A549 (cell line): Measurements from ENCODE around the gene APOBEC3H.

Experiments
- BHLHE40 ChIP-seq: IDR thresholded peaks from 2 replicates; pipeline ENCODE4 v1.6.1; 2012; ENCODE audit warnings: low read depth, low read length, inconsistent platforms
- CTCF ChIP-seq: fragments of >200 bp; sonication (Bioruptor Twin); formaldehyde crosslinking; IDR thresholded peaks from 3 replicates; pipeline ENCODE4 v1.5.1; 2016
- POLR2A ChIP-seq: IDR thresholded peaks from 2 replicates; pipeline ENCODE4 v1.6.1; 2012; ENCODE audit warnings: mild to moderate bottlenecking, low read length
- REST ChIP-seq: fragments of 200-600 bp; sonication (generic); IDR thresholded peaks from 2 replicates; pipeline ENCODE4 v1.6.1; 2016; ENCODE audit warnings: antibody characterized with exemption, mild to moderate bottlenecking, moderate library complexity

GRCh38 chr22:39142088-39142680 is 45.1 kb downstream of the APOBEC3H start:
- no peak for TF ChIP-seq CTCF
- TF ChIP-seq BHLHE40: no peak
- no peak for TF ChIP-seq REST
- TF ChIP-seq POLR2A: no peak
